ENCODE results near the gene ASTL.

GRCh38 chr2:96124406-96125265, 13.7 kb downstream of the ASTL start:
- TF ChIP-seq EZH2 (IDR thresholded peaks at IDR 0.05; ENCODE audit: borderline replicate concordance, low read length) (no peak), CTCF (conservative IDR thresholded peaks at IDR 0.05 in 1 of 2, IDR thresholded peaks at IDR 0.05 in 1 of 2; ENCODE audit: extremely low read depth in 1 of 2, insufficient read depth in 1 of 2, low read depth in 1 of 2, low read length in 2 of 2) (no peak)

Measured in mammary epithelial cell (primary cell).